Germinal center (tissue), 1 donor: Measurements from ENCODE around the gene PTPRM.

ENCODE experiments used
- DNase-seq: peaks from one replicate; pipeline ENCODE4 v3.0.0; 2012; ENCODE audit warnings: mixed read lengths, low spot score

PTPRM gene

DNA sequence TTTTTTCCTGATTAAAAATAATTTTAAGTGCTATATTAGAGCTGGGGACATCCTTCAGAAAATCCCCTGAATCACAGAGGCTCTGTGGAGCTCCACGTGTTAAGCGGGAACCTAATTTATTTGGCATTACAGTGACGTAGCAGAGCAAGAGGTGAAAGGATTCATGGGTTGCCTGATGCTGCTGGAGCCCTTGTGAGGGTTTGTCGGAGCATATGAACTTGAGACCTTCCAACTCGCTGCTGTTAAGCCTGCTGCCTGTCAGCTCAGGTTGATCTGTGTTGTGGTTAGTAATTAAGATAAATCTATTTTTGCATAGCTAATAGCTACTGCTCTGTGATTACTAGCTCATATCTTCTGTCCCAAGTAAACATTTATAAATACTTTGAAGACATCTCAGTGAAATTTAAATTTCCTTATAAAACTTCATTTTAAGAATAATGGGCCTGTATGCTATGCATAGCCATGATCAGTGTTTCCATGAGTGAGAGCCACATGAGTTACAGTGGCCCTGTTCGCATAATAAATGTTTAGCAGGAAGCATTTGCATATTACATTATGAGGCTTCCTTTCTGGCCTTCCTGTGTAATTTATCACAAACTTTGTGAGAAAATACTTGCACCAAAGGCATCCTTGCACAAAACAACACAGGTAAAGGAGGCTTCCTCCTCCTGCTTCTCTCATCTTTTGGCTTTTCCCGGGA lies 438.9 kb downstream of the PTPRM start:
- DNase-seq: no peak

DNA sequence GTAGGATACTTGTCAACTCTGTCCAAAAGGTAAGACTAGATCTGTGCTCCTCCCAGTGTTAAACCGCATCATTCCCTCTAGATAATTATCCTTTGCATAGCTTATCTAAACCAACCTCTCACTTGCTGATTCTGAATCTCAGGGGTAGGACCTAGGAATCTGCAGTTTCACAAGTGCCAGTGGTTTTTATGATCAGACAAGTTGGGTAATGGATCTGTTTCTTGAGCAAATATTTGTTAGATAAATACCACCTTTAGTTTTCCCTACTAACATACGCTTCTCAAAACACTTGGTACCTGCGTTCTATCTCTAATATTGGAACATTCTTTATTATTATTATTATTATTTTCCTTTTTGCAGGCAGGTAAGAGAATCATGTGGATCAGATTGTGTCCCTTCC lies 439.9 kb downstream of the PTPRM start:
- DNase-seq: no peak

DNA sequence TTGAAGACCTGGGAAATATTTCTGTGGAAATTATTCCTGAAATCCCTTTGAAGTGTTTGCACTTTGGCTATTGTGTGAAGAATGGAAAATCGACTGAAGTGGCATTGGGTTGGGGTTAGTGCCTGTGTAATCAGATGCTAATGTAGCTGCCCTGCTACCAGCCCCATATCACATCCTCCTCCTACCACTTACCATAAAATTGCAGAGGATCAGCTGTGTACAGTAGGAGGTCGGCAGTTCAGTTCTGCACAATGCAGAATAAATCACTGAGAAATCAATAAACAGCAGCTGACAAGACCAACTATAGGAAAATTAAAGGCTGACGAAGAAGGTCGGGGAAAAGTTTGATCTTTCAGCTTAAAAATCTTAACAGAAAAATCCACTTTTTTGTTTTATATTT lies 440.9 kb downstream of the PTPRM start:
- no peak for DNase-seq

DNA sequence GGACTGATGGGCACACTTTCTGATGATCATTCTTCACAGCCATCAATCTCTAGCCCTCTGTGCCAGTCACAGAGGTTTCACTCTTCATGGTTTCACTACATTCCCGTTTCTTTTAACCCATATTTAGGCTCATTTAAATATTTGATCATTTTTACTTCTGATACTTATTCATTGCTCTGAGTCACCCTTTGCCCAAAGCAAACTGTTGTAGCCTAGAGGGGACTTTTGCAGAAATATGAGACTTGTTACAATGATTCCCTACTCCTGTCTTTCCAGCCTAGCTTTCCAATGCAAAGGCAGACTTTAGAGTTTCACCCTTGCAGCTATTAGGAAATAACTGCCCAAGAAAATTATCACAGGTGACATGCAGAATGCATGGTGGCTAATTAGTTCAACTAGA lies 444.2 kb downstream of the PTPRM start:
- no peak for DNase-seq

DNA sequence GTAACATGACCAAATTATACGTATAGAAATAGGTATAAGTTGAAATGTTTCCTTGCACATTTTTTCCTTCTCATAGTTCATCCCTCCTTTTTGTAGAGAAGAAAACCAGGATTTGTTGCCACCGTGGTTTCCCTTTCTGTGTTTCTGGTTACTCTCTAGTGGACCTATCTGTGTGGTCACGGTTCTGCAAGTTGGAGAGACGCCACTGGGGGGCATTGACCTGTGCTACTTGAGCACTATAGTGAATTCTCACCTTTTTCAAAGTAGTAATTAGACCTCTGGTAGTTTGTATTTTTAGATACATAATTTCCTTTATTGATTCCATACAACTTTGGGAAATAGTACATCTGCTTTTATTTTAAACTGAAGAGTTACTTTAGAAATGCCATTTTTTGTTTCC lies 444.8 kb downstream of the PTPRM start:
- no peak for DNase-seq

DNA sequence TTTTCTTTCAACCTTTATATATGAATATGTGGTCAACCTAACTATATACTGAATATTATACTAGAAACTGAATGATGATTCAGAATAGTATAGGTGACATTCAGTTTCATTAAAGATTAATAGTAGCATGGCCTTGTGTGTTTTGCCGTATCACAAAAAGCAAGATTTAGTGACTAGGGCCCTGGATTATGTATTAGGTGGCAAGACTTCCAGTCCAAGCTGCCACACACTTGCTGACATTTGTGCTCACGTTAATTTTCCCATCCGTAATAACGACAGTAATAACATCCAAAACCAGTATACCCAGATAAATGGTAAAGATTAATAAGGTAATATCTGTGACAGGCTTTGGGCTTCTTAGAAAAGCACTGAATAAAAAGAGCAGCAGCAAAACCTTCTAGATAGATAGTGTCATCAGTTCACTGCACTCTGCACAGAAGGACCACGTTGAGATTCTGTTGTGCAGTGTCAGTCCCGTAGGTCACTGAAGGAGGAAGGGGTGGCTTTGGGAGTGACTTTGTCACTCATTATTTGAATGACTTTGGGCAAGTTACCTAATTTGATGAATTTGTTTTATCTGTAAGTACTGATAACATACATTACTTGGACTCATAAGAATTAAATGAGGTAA lies 451.7 kb downstream of the PTPRM start:
- no peak for DNase-seq

DNA sequence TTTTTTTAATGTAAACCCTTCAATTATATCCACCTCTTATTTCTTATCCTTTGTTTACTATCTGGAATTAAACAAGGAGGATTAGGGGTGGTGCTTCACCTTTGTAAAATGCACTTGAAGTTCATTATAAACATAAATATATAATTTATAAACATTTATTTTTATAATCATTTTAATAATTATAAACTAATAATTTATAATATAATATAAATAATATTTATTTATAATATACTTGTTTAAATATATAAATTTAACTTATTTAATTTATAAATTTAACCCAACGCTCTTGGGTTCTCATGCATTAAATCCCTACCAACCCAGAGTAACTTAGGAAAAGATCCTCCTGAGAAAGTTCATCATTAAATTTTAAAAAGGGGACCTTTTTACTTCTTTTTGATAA lies 452.5 kb downstream of the PTPRM start:
- DNase-seq: no peak

DNA sequence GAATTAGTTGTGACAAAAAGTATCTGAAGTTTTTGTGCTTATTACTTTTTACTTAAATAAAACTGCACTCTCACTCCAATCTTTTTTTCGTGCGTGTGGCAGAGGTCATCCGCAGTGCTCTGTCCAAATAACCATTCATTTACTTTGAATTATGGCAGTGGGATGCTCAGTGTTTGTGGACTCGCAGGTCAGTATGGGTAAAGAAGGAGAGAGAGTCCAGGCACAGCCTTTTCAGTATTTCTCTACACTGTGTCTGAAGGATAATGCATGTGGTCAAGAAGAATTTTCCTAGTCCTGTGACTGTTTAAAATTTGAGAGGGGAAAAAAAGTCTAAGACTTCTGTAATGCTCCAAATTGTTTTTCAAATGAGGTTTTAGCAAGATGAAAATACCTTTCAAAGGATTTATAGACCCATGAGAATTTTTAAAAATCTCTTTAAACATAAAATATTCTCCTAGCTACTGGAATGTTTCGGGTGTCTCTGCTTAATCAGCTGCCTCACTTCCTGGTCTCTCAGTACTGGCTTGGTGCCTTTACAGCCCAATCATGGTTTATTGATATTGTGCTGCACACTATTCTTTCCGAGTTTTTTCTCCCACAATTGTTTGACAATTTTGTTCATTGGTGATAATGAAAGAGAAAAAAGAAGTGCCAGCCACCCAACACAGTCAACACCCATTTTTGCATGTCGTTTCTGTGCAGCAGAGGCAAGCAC lies 453.2 kb downstream of the PTPRM start:
- DNase-seq: no peak

DNA sequence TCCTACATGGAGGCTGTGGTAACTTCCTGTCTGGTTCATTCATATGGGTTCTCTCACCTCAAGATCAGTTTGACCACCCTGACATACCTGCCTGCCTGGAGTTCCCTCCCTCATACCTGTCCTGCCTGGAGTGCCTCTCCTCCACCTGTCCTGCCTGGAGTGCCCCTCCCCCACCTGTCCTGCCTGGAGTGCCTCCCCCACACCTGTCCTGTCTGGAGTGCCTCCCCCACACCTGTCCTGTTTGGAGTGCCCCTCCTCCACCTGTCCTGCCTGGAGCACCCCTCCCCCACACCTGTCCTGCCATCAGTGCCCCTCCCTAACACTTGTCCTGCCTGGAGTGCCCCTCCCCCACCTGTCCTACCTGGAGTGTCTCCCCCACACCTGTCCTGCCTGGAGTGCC lies 461.9 kb downstream of the PTPRM start:
- no peak for DNase-seq

DNA sequence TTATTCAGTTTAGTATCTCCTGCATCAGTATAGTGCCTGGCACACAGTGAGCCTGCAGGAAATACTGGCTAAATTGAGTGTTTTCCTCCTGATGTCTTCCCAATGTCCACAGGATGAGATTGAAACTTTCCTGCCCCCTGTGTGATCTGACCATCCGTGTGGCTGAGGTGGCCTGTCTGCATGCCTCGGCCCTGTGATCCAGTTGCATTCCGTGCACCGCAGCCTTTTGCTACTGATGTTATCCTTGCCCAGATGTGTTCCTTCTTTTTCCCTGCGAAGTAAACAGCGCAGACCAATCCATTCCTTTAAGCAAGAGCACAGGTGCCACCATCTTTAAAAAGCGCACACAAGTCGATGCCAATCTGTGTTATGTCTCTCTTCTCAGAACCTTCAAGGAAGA lies 462.6 kb downstream of the PTPRM start:
- no peak for DNase-seq

DNA sequence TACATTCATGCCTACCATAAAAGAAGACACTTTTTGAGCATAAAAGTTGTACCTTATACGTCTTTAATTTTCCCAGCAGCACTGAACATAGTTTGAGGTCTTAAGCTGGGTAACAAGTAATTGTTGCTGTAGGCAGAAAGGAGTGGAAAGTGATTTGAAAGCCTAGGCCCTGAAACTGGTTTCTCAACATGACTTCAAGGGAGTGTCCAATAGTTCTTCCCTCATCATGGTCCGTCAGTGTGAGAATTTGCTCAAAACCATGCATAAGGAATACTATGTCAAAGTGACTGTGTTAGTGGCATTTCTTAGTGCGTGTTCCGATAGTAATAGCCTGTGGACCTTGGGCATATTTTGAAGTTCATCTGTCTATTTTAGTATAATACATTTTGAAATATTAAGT lies 463.1 kb downstream of the PTPRM start:
- DNase-seq: no peak

DNA sequence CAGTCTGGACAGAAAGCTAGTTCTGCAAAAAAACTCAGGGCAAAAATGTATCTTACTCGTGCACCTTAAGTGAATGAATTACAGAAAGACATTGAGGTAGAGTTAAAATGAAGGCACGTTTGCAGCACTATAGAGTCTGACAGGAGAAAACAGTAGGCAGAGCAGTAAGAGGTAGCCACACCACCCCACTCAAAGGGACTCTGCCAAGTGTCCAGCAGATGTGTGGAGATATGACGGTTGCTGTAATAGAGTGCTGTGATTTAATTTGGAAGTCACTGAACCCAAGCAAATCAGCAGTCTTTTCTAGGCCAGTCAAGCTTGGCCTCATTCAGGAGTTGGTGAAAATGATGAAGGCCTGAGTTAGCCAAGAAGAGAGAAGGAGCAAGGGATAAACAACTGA lies 464.4 kb downstream of the PTPRM start:
- DNase-seq: no peak

DNA sequence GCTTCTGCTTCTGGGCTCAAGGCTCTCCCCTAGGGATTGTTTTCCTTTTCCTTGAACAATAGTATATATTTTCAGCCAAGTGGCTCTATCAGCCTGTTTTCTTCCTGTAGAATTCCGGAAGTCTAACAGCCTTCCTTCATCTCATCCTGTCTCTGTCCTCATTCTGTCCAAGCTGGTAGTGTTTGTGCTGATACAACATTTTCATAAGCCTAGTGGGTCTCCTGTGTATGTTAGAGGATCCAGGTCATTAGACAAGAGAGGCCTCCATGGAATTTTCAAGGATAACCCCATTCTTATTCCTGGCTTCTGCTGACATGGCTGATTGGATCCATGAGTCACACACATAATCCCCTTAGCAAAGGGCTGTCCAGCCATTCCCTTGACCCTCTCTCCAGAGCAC lies 467.6 kb downstream of the PTPRM start:
- DNase-seq: no peak

DNA sequence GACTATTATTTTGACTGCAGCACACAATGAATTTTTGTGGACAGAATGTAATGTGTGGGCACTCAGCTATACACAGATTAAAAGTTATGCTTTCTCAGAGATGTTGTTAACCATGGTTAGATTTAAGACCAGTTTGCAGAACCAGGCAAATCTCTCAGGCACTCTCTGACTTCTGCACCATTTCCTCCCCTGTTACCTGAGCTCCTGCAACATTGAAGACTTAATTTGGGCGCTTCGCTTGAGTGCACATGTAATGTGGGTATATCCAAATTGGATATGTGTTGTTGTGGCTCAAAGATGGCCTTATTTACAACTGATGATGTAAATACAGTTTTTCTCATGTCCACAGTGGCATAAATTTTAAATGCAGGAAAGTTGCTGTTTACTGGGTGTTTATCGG lies 469.4 kb downstream of the PTPRM start:
- DNase-seq: no peak

DNA sequence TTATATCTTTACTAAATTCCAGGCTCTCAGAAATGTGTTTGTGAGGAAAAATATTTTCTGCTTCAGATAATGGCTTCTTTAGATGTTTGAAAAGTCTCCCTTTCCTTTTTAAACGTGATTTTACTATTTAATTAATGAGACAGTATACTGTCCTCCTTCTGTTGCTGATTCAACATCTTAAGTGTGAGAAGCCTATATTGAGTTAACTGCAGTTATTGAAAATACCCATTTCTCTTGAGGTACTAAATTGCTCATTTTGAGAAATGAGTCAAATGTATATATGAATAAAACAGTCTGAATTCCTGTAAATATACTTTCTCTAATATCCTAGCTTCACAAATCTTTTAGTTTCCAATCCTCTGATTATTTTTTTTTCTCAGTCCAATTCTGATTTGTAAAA lies 470.2 kb downstream of the PTPRM start:
- no peak for DNase-seq

DNA sequence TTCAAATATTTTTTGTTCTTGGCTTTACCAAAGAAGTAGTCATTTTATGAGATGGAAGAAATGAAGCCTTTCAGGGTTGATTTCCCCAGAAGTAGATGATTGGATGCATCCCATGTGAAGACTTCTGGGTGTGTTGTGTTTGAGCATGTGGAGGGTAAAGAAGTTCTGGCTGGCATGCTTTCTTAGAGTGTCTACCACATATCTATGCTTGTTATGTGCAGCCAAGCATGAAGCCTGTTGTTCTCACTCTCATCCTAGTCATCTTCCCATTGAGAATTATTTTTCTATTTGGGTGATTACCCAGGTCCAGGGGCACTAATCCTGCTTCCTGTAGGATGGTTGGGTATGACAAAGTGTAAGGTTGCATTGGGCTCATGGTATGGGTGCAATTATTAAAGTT lies 472.9 kb downstream of the PTPRM start:
- DNase-seq: no peak

DNA sequence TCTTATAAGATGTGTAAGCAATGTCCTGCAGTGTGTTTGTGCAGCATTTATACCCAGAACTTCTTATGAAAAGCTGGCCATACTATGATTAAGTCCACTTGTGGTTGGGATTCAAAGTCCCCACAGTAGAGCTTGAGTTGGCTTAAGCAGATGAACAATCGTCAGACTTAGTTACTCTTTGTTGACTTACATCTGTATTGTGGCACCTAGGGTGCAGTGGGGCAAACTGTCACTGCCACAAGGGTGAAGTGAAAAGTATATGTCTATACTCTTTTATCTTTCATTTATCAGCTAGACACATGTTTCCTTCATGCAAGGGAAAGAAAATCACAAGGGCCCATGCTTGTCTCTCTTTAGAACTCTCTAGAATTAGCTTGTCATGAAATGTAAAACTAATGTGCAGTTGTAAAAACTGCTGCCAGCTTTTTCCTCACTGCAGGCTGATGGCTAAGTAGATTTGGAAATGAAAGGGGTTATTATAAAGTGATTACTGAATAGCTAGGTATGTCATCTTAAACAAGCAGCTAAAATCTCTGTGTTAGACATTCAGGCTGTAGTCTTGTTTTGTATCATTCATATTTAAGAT lies 474.5 kb downstream of the PTPRM start:
- no peak for DNase-seq

DNA sequence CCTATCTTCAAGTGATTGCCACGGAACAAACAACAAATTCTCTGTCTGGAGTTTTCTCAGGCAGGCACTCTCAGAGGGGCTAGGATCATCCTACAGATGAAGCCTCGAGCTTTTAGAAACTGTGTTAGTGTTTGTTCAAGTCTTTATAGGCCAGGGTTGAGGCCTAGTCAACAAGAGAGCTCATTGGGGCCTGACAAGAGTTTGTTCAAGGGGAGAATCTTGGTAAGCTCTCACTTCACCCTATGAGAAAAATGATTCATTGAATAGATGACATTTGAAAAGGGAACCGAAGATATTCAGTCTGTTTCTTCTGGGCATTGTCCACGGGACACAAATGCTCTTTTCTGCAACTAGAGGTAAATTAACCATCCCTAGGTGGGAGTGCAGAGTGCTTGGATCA lies 476.9 kb downstream of the PTPRM start:
- no peak for DNase-seq

DNA sequence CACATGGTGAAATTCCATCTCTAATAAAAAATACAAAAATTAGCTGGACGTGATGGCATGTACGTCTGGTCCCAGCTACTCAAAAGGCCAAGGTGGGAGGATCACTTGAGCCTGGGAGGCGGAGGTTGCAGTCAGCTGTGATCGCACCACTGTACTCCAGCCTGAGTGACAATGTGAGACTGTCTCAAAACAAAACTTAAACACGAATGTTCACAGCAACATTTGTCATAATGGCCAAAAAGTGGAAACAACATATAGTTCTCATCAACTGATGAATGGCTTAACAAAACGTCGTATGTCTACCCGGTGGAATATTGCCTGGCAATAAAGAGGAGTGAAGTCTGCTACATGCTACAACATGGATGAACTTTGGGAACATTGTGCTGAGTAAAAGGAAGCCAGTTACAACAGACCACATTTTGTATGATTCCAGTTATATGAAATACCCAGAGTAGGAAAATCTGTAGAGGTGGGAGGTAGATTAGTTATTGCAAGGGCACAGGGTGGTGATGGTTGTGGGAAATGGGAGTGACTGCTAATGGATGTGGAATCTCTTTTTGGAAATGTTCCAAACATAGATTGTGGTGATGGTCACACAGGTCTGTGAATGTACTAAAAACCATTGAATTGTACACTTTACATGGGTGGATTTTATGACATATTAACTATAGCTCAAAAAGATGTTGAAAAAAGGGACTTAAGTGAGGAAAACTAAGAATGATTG lies 478.2 kb downstream of the PTPRM start:
- no peak for DNase-seq

DNA sequence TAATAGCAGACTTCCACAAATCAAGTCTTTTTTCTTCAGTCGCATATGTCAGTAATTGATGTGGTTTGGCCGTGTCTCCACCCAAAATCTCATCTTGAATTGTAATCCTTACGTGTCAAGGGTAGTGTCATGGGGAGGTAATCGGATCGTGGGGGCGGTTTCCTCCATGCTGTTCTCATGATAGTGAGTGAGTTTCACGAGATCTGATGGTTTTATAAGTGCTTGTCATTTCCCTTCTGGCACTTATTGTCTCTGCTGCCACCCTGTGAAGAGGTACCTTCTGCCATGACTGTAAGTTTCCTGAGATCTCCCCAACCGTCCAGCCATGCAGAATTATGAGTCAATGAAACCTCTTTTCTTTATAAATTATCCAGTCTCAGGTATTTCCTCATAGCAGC lies 478.8 kb downstream of the PTPRM start:
- DNase-seq: no peak

DNA sequence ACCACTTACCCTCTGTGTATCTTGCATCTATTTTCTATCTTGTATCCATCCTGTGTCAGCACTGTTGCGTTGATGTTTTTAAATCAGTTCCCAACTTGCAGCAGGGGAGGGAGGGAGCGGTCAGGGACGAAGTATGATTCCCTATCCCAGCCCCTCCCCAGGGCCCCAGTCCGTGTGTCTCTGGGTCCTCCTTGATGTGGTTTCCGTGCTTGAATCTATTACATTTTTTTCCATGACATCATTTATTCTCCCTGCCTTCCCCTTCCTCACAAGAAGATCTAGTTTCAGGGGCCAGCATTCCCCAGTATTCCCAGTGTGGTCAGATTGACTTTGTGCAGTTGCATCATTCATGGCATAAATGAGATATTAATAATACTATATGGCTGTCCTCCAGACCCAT lies 479.3 kb downstream of the PTPRM start:
- no peak for DNase-seq

DNA sequence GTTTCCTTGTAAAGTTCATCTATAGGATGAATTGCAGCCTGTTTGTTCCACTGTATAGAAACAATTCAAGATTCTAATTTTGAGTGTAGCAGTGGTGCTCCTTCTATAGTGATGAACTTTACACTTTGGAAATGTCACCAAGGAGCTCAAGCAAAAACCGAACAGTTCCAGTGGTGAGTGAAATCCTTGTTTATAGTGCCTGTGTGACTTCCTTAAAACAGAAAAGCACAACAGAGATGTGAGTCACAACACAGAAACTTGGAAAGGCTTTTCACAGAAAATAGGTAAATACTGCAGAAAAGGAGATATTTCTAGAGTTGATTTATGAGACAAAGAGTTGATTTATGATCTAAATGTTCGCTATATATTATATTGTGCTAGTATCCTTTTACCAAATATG lies 482.0 kb downstream of the PTPRM start:
- no peak for DNase-seq
